ENCODE data around the gene CROCC2. TPM values are rescaled to one million over a fixed set of nuclear protein-coding genes. Genes with fewer than 3 reads are reported as not detected.

The CROCC2 gene
- total and polyA plus RNA-seq, 2 of the 13 experiments (the other 11 are each of a cell fraction or from before 2014, with no cell fraction given): not detected

GRCh38 chr2:240913810-240914644, 7.9 kb downstream of the CROCC2 start (continued):
- no peak for TF ChIP-seq ZNF383 (CRISPR knock-in tag; IDR thresholded peaks at IDR 0.05; ENCODE audit: borderline replicate concordance)
- TF ChIP-seq ZNF136 (CRISPR knock-in tag; IDR thresholded peaks at IDR 0.05; ENCODE audit: low read depth): 0 out of 2 replicates have a peak, but pooled peaks have one; percentile 39
- no peak for TF ChIP-seq ZNF513 (CRISPR knock-in tag; conservative IDR thresholded peaks at IDR 0.05)
- no peak for TF ChIP-seq FIP1L1 (IDR thresholded peaks at IDR 0.05; ENCODE audit: borderline replicate concordance, insufficient read depth, low read depth, low read length)
- TF ChIP-seq ZNF362 (CRISPR knock-in tag; IDR thresholded peaks at IDR 0.05; ENCODE audit: borderline replicate concordance): no peak
- TF ChIP-seq ZNF605 (CRISPR knock-in tag; IDR thresholded peaks at IDR 0.05): no peak; the same call in 1 of the 2 replicates
- TF ChIP-seq ATF7 (IDR thresholded peaks at IDR 0.05): no peak
- peak; percentile 46; the same call in 1 of the 2 replicates for TF ChIP-seq ATF7 (CRISPR knock-in tag; IDR thresholded peaks at IDR 0.05)
- TF ChIP-seq ZHX1 (CRISPR knock-in tag; IDR thresholded peaks at IDR 0.05; ENCODE audit: low read depth): no peak
- no peak for TF ChIP-seq NAIF1 (CRISPR knock-in tag; IDR thresholded peaks at IDR 0.05; ENCODE audit: borderline replicate concordance)
- TF ChIP-seq NCOA5 (CRISPR knock-in tag; IDR thresholded peaks at IDR 0.05): no peak
- TF ChIP-seq, protein P1, sequence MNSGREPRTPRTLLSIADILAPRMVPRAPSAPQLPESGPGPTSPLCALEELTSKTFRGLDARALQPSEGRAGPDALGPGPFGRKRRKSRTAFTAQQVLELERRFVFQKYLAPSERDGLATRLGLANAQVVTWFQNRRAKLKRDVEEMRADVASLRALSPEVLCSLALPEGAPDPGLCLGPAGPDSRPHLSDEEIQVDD (CRISPR knock-in tag; IDR thresholded peaks at IDR 0.05; ENCODE audit: borderline replicate concordance): peak; percentile 71; the same call in 1 of the 2 replicates
- peak; percentile 39; the same call in 1 of the 2 replicates for TF ChIP-seq GMEB1 (CRISPR knock-in tag; IDR thresholded peaks at IDR 0.05; ENCODE audit: borderline replicate concordance)
- TF ChIP-seq, protein P2, sequence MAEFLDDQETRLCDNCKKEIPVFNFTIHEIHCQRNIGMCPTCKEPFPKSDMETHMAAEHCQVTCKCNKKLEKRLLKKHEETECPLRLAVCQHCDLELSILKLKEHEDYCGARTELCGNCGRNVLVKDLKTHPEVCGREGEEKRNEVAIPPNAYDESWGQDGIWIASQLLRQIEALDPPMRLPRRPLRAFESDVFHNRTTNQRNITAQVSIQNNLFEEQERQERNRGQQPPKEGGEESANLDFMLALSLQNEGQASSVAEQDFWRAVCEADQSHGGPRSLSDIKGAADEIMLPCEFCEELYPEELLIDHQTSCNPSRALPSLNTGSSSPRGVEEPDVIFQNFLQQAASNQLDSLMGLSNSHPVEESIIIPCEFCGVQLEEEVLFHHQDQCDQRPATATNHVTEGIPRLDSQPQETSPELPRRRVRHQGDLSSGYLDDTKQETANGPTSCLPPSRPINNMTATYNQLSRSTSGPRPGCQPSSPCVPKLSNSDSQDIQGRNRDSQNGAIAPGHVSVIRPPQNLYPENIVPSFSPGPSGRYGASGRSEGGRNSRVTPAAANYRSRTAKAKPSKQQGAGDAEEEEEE (CRISPR knock-in tag; IDR thresholded peaks at IDR 0.05; ENCODE audit: borderline replicate concordance): no peak
- peak; percentile 18; the same call in 1 of the 2 replicates for TF ChIP-seq SMAD1 (CRISPR knock-in tag; IDR thresholded peaks at IDR 0.05; ENCODE audit: borderline replicate concordance, low read depth)

Measured in HepG2 (cell line).